C1 segment of cervical spinal cord (tissue), 14 donors: ENCODE data around the gene HOMER2.

ENCODE experiments used
- DNase-seq, 14 donors: peaks; one replicate each; lab custom pipeline; 2025; lab: John Stamatoyannopoulos, UW

HOMER2 gene

DNA sequence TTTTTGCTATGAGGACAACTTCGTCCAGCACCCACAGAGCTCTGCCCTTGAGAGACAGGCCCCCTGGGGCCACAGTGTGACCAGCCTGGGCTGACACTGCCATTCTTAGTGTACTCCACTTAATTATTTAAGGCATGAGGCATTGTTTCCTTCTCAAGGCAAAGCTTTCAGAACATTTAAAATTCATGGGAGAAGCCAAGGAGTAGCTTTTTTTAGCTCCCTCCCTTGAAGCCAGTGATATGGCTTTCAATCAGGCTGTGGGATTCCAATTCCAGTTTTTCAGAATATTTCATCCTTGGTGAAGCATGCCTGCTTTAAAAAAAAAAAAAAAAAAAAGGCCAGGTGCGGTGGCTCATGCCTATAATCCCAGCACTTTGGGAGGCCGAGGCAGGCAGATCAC is 21.3 kb downstream of the HOMER2 start:
- DNase-seq: no peak

- DNase-seq: no peak
Measured at GRCh38 chr15:82930461-82930860, 22.1 kb downstream of the HOMER2 start.

GRCh38 chr15:82928711-82929110 is 23.8 kb downstream of the HOMER2 start:
- DNase-seq: no peak

DNA sequence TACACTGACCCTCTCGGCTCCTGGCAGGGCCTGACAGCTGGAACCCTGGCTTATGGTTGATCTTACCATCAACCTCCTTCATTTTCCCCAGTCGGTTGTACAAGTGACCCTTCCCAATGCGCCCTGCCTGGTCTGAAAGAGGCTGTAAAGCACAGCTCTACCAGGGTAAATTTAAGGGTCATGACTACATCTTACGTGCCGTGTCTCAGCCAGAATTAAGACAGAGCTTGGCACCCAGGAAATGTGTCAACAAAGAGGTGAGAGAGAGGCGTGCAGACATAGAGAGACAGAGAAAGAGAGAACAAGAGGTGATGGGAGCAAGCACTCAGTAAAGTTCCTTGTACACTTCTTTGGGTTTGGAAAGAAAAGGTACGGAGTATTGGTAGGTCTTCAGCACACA is 28.8 kb downstream of the HOMER2 start:
- no peak for DNase-seq

GRCh38 chr15:82922737-82923136 is 29.8 kb downstream of the HOMER2 start:
- no peak for DNase-seq

DNA sequence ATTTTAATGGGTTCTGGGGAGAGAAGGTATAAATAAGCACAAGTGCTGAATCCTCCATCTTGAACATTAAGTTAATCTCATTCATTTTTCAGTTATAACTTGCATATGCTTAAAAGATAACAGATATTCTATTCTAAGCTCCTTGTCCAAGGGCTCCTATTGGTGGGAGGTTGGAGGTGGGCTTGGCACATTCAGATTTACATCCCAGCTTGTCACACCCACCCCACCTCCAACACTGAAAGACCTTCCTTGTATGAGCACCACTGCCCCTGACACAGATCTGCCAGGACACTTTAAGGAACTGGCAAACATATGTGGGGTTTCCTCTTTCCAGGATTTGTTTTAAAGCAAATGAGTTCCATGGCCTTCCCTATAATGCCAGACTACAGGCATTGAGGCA is 30.6 kb downstream of the HOMER2 start:
- DNase-seq: no peak

DNA sequence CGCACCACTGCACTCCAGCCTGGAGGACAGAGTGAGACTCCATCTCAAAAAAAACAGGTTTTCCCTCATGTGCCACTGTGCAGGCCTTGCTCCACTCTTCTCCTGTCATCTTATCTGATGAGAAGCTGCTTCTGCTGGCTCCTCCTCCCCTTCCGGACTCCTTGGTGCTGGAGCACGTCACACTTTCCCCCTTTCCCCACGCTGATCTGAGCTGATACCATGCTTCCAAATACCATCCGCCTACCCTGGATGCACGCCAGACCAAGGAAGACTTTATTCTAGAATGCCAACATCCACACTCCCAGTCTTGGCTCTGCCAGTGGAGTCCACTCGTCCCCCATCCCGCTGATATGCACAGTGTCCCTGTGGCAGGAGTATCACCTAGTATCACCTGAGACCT is 31.3 kb downstream of the HOMER2 start:
- no peak for DNase-seq

- DNase-seq: peak in 1 of 14 donors; percentile 66
Measured at GRCh38 chr15:82919231-82919886, 33.2 kb downstream of the HOMER2 start.

DNA sequence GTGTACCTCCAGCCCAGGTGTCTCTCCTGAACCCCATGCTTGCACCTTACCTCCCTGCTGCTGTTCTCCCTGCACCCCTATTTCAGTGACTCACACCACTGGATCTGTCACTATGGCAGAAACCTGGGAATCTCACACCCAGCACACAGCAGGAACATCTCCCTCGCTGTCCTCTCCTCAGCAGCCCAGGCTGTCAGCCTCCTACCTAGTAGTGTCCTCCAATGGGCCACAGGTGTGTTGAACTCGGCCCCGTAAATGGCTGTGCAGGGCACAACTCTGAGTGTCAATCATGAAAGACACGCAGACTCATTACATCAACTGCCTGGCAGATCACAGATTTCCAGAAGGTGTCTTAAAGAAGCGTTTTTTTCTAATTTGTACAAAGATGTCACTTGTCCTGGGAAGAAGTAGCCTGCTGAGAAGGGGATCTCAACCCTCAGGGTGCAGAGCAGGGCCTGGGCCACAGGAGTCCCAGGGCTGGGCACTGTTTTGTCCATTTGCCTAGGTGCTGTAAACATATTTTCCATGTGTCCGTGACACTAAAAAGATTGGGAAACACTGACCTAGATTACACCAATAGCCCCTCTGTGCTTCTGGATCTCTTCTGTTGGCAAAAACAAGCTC is 33.8 kb downstream of the HOMER2 start:
- no peak for DNase-seq

- no peak for DNase-seq
Measured at GRCh38 chr15:82918162-82918561, 34.4 kb downstream of the HOMER2 start.

DNA sequence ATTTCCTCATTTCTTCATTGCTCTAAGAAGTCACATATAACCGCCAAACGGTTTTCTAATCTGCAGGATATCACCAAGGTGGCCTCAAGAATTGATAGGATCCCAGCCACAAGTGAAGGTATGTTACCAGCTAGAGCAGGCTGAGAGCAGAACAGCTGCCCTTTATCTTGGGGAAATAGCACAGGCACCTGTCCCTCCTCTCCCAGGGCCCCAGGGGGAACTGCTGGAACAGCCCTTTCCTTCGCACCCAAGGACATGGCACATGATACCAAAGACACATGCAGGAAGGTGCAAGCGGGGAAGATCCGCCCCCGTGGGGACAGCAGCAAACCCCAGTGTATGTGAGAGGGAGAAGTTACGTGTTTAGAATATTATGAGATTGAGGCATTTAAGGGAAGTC is 35.3 kb downstream of the HOMER2 start:
- DNase-seq: no peak

DNA sequence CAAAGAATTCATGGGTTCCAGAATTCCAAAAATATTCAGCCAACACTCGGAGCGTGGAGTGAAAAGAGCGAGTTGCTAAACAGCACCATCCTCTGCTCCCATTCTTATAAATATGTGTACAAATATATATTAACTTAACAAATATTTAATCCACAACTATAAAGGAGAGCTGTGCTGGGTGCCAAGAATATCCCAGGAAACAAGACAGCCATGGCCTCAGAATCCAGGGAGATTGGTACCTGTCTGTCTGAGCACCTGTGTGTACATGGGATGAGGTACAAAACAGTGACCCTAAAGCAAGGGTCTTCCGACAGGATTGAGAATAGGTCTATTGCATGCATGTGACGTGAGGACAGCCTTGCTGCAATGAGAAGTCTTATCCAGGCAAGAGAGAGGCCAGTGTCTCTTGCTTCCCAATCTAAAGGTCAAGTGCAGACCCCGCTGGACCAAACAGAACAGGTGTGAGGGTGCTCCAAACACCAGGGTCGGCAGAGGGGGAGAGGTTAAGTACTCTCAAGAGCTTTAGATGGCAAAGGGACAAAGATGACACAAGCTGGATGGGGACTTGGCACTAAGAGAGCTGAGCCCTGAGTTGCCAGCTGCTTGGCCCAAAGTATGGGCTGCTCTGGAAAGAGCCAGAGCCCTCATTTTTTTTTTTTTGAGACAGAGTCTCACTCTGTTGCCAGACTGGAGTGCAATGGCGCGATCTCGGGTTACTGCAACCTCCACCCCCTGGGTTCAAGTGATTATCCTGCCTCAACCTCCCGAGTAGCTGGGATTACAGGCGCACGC is 36.2 kb downstream of the HOMER2 start:
- peak in 2 of 14 donors; percentile 10 to 12 for DNase-seq

DNA sequence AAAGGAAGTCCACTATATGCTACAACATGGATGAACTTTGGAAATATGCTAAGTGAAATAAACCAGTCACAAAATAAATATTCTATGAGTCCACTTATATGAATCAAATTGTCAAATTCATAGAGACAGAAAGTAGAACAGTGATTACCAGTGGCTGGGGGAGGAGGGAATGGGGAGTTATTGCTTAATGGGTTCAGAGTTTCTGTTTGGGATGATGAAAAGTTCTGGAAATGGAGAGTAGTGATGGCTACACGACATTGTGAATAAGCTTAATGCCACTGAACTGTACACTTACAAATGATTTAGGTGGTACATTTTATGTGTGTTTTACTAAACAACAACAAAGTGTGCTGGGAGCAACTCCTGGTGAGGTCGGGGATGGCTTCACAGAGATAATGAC is 38.1 kb downstream of the HOMER2 start:
- DNase-seq: no peak

- no peak for DNase-seq
Measured at GRCh38 chr15:82911458-82911857, 41.1 kb downstream of the HOMER2 start.

- no peak for DNase-seq
Measured at GRCh38 chr15:82910721-82911120, 41.8 kb downstream of the HOMER2 start.

DNA sequence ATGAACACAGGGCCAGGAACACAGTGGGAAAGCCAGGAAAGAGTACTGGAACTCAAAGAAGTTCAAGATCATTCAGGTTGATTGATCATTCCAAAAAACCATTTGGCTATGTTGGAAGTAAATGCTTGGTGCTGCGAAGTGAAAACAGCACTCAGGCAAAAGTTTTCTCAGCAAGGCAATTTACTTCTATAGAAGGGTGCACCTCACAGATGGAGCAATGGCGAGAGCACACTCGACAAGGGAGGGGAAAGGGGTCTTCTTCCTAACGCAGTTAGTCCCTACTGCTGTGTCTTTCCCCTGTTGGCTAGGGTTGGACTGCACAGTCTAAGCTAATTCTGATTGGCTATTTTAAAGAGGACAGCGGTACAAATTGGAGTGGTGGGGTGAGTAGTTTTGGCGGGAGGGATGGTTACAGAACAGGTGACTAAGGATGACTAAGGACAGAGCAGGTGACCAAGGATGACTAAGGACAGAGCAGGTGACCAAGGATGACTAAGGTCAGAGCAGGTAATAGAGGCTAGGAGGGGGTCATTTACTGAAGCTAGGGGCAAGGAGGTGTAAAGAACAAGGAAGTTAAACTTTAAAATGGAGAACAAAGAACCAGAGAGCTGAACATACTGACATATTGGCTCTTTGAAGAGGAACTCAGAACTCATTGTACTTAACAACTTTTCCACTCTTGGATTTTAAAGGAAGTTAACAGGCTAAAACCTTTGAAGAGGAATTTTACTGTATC is 43.3 kb downstream of the HOMER2 start:
- DNase-seq: no peak

DNA sequence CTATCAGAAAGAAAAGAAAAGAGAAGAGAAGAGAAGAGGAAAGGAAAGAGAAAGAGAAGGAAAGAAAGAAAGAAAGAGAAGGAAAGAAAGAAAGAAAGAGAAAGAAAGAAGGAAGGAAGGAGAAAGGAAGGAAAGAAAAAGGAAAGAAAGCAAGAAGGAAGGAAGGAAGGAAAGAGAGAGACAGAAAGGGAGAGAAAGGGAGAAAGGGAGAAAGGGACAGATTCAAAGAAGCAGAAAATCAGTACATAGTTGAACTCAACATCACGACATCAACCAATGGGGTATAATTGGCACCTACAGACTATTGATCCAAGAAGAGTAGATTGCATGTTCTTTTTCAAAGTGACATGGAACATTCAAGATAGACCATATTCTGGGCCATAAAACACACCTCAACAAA is 45.2 kb downstream of the HOMER2 start:
- no peak for DNase-seq

GRCh38 chr15:82904574-82904973 is 47.9 kb downstream of the HOMER2 start:
- DNase-seq: no peak

DNA sequence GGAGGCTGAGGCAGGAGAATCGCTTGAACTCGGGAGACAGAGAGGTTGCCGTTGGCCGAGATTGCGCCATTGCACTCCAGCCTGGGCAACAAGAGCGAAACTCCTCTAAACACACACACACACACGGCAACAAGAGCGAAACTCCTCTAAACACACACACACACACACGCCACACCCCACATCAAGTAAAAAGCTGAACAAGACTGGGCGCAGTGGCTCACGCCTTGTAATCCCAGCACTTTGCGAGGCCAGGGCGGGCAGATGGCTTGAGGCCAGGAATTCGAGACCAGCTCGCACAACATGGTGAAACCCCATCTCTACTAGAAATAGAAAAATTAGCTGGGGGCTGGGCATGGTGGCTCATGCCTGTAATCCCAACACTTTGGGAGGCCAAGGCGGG is 49.0 kb downstream of the HOMER2 start:
- DNase-seq: no peak

GRCh38 chr15:82901114-82901805 is 51.3 kb downstream of the HOMER2 start:
- DNase-seq: no peak

- no peak for DNase-seq
Measured at GRCh38 chr15:82900511-82901060, 51.9 kb downstream of the HOMER2 start.
